WERI-Rb-1 (cell line): ENCODE results near the gene NUP98.

Source experiments
- DNase-seq: peaks from one replicate; pipeline ENCODE4 v3.0.0-alpha.2; 2020
- H3K27ac ChIP-seq: fragments of 250-450 bp; sonication (Bioruptor Pico); 2 replicates; pipeline ENCODE4 v1.5.1; 2020; ENCODE audit warnings: mild to moderate bottlenecking, moderate library complexity
- H3K27me3 ChIP-seq: fragments of 250-450 bp; sonication (Bioruptor Pico); 2 replicates; pipeline ENCODE4 v1.5.1; 2021; ENCODE audit warnings: mild to moderate bottlenecking, low read depth, moderate library complexity; ENCODE audit not compliant: insufficient read depth, severe bottlenecking
- H3K36me3 ChIP-seq: fragments of 250-450 bp; sonication (Bioruptor Pico); 2 replicates; pipeline ENCODE4 v1.5.1; 2020; ENCODE audit warnings: mild to moderate bottlenecking, moderate library complexity
- H3K4me3 ChIP-seq: 2 replicates; pipeline ENCODE4 v1.5.1; 2011; ENCODE audit warnings: low read depth, mild to moderate bottlenecking, control low read depth, low read length
- H3K9me3 ChIP-seq: fragments of 250-450 bp; sonication (Bioruptor Pico); 2 replicates; pipeline ENCODE4 v1.5.1; 2021; ENCODE audit warnings: mild to moderate bottlenecking, moderate library complexity; ENCODE audit not compliant: severe bottlenecking
- TF ChIP-seq, protein P1 (sequence below): IDR thresholded peaks from 2 replicates; pipeline ENCODE4 v1.5.1; 2011; ENCODE audit warnings: low read depth, mild to moderate bottlenecking, control low read depth, inconsistent platforms, low read length

The NUP98 gene

DNA sequence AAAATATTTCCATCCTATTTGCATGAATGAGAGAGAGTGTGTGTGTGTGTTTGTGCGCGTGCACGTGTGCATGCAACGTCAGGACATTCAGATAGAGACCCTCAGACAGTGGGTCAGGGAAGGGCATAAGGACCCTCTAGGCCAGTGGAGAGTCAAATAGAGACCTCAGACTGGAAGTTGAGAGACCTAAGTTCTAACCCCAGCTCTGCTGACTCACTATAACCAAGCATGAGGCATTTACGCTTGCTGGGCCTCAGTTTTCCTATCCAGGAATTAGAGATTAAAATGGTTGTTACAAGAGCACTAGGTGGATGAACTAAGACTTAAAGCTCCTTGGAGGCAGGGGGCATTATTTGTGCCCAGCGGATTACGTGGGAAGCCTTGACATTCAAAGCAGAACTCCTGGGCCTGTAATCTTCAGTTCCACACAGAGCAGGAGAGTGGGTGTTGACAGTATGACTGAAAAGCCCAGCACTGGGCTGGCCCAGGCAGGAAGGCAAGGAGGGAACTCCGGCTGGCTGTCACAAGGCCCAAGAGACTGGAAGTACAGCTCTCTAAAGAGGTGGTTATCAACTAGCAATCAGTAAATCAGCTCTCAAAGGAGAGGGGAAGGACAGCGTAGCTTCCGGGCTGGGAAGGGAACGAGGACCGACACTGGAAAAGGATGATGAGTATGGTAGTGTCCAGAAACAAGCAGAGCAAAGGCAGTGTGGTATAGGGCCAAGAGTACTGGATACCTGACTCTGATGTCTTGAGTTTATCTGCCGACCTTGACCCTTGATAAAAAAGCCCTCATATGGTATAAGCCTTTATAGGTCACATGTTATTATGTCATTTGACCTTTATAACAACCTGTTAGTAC, 34.3 kb upstream of the NUP98 start:
- TF ChIP-seq, protein P1, sequence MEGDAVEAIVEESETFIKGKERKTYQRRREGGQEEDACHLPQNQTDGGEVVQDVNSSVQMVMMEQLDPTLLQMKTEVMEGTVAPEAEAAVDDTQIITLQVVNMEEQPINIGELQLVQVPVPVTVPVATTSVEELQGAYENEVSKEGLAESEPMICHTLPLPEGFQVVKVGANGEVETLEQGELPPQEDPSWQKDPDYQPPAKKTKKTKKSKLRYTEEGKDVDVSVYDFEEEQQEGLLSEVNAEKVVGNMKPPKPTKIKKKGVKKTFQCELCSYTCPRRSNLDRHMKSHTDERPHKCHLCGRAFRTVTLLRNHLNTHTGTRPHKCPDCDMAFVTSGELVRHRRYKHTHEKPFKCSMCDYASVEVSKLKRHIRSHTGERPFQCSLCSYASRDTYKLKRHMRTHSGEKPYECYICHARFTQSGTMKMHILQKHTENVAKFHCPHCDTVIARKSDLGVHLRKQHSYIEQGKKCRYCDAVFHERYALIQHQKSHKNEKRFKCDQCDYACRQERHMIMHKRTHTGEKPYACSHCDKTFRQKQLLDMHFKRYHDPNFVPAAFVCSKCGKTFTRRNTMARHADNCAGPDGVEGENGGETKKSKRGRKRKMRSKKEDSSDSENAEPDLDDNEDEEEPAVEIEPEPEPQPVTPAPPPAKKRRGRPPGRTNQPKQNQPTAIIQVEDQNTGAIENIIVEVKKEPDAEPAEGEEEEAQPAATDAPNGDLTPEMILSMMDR = no peak
- DNase-seq = no peak
- peaks cover 26% of the 10 kb centered on the region for H3K36me3 ChIP-seq
- H3K9me3 ChIP-seq = no peaks in the 10 kb centered on the region
- no peaks in the 10 kb centered on the region for H3K27me3 ChIP-seq
- H3K4me3 ChIP-seq = no peak overlapping the region
- no peak overlapping the region for H3K27ac ChIP-seq

DNA sequence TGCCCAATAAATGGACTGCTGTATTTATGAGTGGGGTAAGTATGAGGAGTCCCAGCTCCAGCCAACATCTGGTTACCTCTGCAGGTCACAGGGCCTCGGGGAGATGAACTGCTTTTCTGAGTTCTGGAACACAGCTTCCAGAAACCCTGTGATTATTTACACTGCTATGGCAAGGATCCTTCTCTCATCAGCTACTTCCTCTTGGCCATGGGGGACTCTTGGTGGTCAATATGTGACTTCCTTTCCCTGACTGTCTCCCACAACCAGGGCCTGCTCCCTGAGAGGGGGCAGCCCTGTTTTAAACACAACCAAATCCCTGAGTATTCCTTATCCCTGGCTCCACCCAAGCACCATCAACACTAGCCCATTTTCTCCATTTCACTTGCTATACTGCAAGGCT, 33.4 kb upstream of the NUP98 start:
- Histone ChIP-seq H3K27ac (no peak overlapping the region), H3K9me3 (no peaks in the 10 kb centered on the region), H3K4me3 (no peak overlapping the region), H3K27me3 (no peaks in the 10 kb centered on the region), H3K36me3 (peaks cover 32% of the 10 kb centered on the region)
- no peak for DNase-seq
- TF ChIP-seq, protein P1 = no peak

DNA sequence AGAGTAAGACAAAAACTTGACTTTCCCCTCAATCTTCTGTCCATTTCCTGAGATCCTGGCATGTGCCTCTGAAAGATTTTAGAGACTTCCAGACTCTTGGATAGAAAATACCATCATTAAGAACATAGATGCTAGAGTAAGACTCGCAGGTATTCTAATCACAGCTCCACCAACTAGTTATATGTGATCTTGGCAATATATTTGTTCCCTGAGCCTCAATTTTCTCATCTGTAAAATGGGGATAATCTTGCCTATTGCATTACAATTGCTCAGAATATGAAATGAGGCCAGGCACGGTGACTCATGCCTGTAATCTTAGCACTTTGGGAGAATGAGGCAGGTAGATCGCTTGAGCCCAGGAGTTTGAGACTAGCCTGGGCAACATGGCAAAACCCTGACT, 32.7 kb upstream of the NUP98 start:
- TF ChIP-seq, protein P1 = no peak
- no peaks in the 10 kb centered on the region for H3K27me3 ChIP-seq
- no peak overlapping the region for H3K4me3 ChIP-seq
- H3K9me3 ChIP-seq = no peaks in the 10 kb centered on the region
- H3K36me3 ChIP-seq = peaks cover 32% of the 10 kb centered on the region
- no peak overlapping the region for H3K27ac ChIP-seq
- DNase-seq = no peak

DNA sequence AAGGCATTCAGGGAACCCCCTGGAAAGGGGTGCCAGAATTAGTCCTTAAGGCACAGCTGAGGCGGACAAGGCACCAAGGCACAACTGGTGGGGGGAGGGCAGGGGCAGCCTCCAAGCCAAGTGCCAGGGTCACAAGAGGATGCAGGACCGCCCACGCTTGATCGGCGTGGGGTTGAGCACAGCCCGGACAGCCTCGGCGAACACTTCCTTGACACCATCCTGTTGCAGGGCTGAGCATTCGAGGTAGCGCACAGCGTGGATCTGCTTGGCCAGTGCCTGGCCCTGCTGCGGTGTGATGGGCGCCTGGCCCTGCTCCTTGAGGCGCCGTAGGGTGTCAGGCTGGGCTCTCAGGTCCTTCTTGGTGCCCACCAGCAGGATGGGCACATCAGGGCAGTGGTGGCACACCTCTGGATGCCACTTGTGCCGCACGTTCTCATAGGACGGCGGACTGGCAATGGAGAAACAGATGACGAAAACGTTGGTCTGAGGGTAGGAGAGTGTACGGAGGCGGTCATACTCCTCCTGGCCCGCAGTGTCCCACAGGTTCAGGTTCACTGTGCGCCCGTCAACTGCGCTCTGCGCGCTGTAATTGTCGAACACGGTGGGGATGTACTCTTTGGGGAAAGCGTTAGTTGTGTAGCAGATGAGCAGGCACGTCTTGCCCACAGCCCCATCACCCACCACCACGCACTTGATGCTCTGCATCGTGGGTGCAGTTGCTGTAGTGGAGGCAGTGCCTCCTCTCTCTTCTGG, 30.3 kb upstream of the NUP98 start:
- TF ChIP-seq, protein P1 = no peak
- H3K4me3 ChIP-seq = no peak overlapping the region
- no peaks in the 10 kb centered on the region for H3K9me3 ChIP-seq
- H3K36me3 ChIP-seq = peaks cover 28% of the 10 kb centered on the region
- DNase-seq = no peak
- no peak overlapping the region for H3K27ac ChIP-seq
- no peaks in the 10 kb centered on the region for H3K27me3 ChIP-seq

DNA sequence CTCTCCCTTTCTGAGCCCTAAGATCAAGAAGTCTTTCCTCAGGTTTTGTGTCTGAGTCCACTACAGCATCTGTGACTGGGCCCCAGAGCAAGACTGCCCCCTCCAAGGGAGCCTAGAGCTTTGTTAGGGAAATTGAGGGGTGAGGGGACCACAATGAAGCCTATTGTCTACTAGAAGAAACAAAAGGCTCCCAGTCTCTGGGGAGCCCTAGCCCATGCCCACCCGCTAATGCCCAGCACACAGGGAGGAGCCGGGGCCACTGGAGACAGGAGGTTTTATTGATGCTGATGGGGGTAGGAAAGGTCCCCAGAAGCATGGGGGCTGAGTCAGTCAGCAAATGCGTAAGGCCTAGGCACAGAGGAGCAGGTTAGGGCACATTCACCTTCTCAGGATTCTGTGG, 29.4 kb upstream of the NUP98 start:
- Histone ChIP-seq H3K27me3 (no peaks in the 10 kb centered on the region), H3K9me3 (no peaks in the 10 kb centered on the region), H3K36me3 (peaks cover 28% of the 10 kb centered on the region), H3K27ac (no peak overlapping the region), H3K4me3 (no peak overlapping the region)
- no peak for DNase-seq
- TF ChIP-seq, protein P1 = no peak
